ENCODE data around the gene BRINP3. TPM values are rescaled to one million over a fixed set of nuclear protein-coding genes. Genes with fewer than 3 reads are reported as not detected.

Gene BRINP3
- polyA plus RNA-seq, 1 donor from 2014 or later: 7.7 TPM

DNA sequence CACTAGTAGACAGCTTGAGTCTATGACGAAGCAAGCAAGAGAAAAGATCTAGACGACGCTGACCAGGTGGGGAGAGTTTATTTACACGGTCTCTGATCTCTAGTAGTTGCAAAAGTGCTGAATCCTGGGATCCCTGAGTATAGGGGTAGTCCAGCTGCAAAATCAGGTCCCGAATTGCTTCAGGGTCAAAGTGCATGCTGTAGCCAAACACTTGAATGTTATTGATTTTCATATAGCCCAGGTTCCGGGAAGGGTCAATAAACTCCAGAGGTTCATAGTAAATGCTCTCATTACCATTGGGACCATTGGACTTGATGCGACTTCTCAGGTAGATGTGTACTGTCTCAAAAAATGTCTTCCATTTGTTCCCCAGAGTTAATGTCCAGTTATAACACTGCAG, 379.6 kb downstream of the BRINP3 start:
- no peaks in the 10 kb centered on the region for H3F3A ChIP-seq (ENCODE audit: insufficient read depth, low read length, poor library complexity, severe bottlenecking)
- no peak overlapping the region for H3K4me2 ChIP-seq (ENCODE audit: low read length)
- H4K20me1 ChIP-seq (ENCODE audit: insufficient read depth): no peaks in the 10 kb centered on the region
- H3K79me2 ChIP-seq (replicated peaks; ENCODE audit: insufficient read depth, low read length): no peaks in the 10 kb centered on the region
- no peak overlapping the region for H3K4me3 ChIP-seq (ENCODE audit: low read length)
- no peaks in the 10 kb centered on the region for H3K36me3 ChIP-seq (ENCODE audit: insufficient read depth, low read length)
- no peak overlapping the region for H3K27ac ChIP-seq (ENCODE audit: low read length)
- no peak overlapping the region for H2AFZ ChIP-seq (ENCODE audit: low read depth, low read length)
- TF ChIP-seq REST (IDR thresholded peaks at IDR 0.05; ENCODE audit: borderline replicate concordance): no peak
- TF ChIP-seq, protein P1, sequence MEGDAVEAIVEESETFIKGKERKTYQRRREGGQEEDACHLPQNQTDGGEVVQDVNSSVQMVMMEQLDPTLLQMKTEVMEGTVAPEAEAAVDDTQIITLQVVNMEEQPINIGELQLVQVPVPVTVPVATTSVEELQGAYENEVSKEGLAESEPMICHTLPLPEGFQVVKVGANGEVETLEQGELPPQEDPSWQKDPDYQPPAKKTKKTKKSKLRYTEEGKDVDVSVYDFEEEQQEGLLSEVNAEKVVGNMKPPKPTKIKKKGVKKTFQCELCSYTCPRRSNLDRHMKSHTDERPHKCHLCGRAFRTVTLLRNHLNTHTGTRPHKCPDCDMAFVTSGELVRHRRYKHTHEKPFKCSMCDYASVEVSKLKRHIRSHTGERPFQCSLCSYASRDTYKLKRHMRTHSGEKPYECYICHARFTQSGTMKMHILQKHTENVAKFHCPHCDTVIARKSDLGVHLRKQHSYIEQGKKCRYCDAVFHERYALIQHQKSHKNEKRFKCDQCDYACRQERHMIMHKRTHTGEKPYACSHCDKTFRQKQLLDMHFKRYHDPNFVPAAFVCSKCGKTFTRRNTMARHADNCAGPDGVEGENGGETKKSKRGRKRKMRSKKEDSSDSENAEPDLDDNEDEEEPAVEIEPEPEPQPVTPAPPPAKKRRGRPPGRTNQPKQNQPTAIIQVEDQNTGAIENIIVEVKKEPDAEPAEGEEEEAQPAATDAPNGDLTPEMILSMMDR (IDR thresholded peaks at IDR 0.05; ENCODE audit: poor library complexity, severe bottlenecking): no peak
- no peak for TF ChIP-seq EZH2 (IDR thresholded peaks at IDR 0.05; ENCODE audit: borderline replicate concordance, insufficient read depth, low read length, poor library complexity, severe bottlenecking)
- TF ChIP-seq EP300 (conservative IDR thresholded peaks at IDR 0.05; ENCODE audit: poor library complexity, severe bottlenecking): no peak
- no peak for TF ChIP-seq POLR2AphosphoS5 (IDR thresholded peaks at IDR 0.05)
- no peak for TF ChIP-seq MXI1 (conservative IDR thresholded peaks at IDR 0.05; ENCODE audit: poor library complexity, severe bottlenecking)
- TF ChIP-seq RAD21 (conservative IDR thresholded peaks at IDR 0.05): no peak
- TF ChIP-seq SMC3 (conservative IDR thresholded peaks at IDR 0.05; ENCODE audit: poor library complexity): no peak
- TF ChIP-seq TAF1 (IDR thresholded peaks at IDR 0.05; ENCODE audit: low read depth): no peak
- no peaks in the 10 kb centered on the region for H3K27me3 ChIP-seq (ENCODE audit: insufficient read depth, low read depth, low read length)
- H3K9me2 ChIP-seq (ENCODE audit: insufficient read depth, low read length): no peaks in the 10 kb centered on the region
- no peak overlapping the region for H3K9ac ChIP-seq (ENCODE audit: low read length)
- H3K9me3 ChIP-seq (ENCODE audit: low read length): no peaks in the 10 kb centered on the region

- Histone ChIP-seq H3K27ac (ENCODE audit: low read length) (no peak overlapping the region), H3K4me2 (ENCODE audit: low read length) (no peak overlapping the region), H3K9ac (ENCODE audit: low read length) (no peak overlapping the region), H3K27me3 (ENCODE audit: insufficient read depth, low read depth, low read length) (no peaks in the 10 kb centered on the region), H3K9me2 (ENCODE audit: insufficient read depth, low read length) (no peaks in the 10 kb centered on the region), H3K9me3 (ENCODE audit: low read length) (no peaks in the 10 kb centered on the region), H3K79me2 (replicated peaks; ENCODE audit: insufficient read depth, low read length) (no peaks in the 10 kb centered on the region), H2AFZ (ENCODE audit: low read depth, low read length) (no peak overlapping the region), H3K36me3 (ENCODE audit: insufficient read depth, low read length) (no peaks in the 10 kb centered on the region), H3F3A (ENCODE audit: insufficient read depth, low read length, poor library complexity, severe bottlenecking) (no peaks in the 10 kb centered on the region), H3K4me3 (ENCODE audit: low read length) (no peak overlapping the region), H4K20me1 (ENCODE audit: insufficient read depth) (no peaks in the 10 kb centered on the region)
- TF ChIP-seq REST (IDR thresholded peaks at IDR 0.05; ENCODE audit: borderline replicate concordance) (no peak), EP300 (conservative IDR thresholded peaks at IDR 0.05; ENCODE audit: poor library complexity, severe bottlenecking) (no peak), EZH2 (IDR thresholded peaks at IDR 0.05; ENCODE audit: borderline replicate concordance, insufficient read depth, low read length, poor library complexity, severe bottlenecking) (no peak), SMC3 (conservative IDR thresholded peaks at IDR 0.05; ENCODE audit: poor library complexity) (no peak), TAF1 (IDR thresholded peaks at IDR 0.05; ENCODE audit: low read depth) (no peak), RAD21 (conservative IDR thresholded peaks at IDR 0.05) (no peak), POLR2AphosphoS5 (IDR thresholded peaks at IDR 0.05) (no peak), MXI1 (conservative IDR thresholded peaks at IDR 0.05; ENCODE audit: poor library complexity, severe bottlenecking) (no peak)
- TF ChIP-seq, protein P1 (IDR thresholded peaks at IDR 0.05; ENCODE audit: poor library complexity, severe bottlenecking): no peak
Measured at GRCh38 chr1:190095596-190095995, 382.1 kb downstream of the BRINP3 start.
